HG03460 (cell line): ENCODE measurements around the gene CCDC148.

ENCODE experiments used
- ATAC-seq: cut with Tn5 transposase; IDR thresholded peaks from one replicate; pipeline ENCODE4 v1.9.1; 2021; ENCODE audit not compliant: unreplicated experiment

CCDC148 gene

GRCh38 chr2:158456309-158457066 is at the start of gene CCDC148, which contains the start of gene PKP4:
Gene CCDC148, minus strand, starts transcription at chr2:158456753. Its CDS starts 314 bp downstream, at chr2:158456439.
Gene PKP4, plus strand, starts transcription at chr2:158456952. Its CDS starts 76,233 bp downstream, at chr2:158533185.
- peak; percentile 91 for ATAC-seq

DNA sequence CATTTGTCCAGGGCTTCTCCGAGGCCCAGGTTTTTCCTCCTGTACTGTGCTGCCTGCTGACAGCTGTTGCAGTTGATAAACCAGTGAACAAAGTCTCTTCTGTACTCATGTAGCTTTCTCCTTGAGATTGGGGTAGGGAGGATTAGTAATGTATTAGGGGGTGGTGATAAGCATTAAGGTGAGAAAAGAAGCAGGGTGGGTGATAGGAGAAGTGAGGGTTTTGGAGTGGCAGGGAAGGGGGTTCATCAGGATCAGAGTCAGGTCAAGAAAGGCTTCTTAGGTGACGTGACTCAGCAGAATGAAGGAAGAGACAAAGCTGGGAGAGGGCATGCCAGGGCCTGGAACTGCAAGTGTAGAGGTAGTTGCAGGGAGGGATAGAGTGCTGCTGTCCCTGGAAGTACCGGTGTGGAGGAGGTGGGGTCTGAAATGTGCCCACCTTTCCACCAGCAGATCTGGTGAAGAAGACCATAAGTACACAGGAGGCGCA is 48.9 kb upstream of the CCDC148 start:
- ATAC-seq, result no peak

- ATAC-seq, result no peak
Measured at GRCh38 chr2:158504088-158504487, 47.5 kb upstream of the CCDC148 start.

GRCh38 chr2:158502974-158503373 is 46.4 kb upstream of the CCDC148 start:
- ATAC-seq, result no peak

GRCh38 chr2:158501301-158501700 is 44.7 kb upstream of the CCDC148 start:
- no peak for ATAC-seq

GRCh38 chr2:158500333-158500732 is 43.8 kb upstream of the CCDC148 start:
- ATAC-seq, result no peak

GRCh38 chr2:158499383-158499782 is 42.8 kb upstream of the CCDC148 start:
- no peak for ATAC-seq

DNA sequence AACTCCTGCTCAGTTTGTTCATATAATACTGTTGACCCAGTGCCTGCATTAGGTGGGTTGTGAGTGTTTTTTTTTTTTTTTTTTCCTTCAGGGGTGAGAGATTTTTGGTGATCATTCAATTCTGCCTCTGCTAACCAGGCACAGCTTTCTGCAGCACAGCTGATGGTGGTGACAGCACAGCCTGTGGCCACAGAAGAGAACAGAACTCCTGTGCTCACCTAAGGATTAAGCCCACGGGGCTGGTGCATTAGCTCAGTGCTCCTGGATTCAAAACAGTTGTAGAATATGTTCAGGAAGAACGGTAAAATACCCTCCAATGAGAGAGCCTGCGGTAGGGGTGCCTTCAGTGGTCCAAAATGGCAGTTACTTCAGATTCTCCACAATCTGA is 42.2 kb upstream of the CCDC148 start:
- ATAC-seq, result no peak

DNA sequence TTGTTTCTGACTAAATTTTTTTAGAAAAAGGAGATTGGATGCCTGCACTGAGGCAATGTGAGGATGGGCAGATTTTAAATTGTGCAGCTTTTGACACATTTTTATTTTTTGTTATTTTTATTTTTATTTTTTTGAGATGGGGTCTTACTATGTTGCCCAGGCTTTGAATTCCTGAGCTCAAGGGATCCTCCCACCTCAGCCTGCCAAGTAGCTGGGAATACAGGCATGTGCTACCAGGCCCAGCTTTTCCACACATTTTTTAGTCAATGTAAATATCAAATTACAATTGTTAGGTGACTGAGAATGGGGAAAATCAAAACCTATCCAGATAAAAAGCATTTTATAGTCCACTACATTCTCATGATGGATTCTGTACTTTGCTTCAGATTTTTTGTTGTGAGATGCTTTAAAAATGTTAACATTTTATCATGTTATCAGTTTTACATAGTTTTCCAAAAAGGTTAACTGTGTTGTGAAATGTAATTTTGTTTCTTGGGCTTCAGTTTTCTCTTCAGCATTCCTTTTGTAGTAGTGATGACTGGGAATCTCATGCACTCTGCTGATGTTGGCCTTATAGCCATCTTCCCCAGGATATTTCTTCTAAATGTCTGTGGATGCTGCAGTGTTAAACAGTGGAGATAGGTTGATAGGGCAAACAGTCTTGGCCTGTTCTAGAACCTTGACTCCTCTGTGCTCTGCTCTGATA is 41.6 kb upstream of the CCDC148 start:
- no peak for ATAC-seq

DNA sequence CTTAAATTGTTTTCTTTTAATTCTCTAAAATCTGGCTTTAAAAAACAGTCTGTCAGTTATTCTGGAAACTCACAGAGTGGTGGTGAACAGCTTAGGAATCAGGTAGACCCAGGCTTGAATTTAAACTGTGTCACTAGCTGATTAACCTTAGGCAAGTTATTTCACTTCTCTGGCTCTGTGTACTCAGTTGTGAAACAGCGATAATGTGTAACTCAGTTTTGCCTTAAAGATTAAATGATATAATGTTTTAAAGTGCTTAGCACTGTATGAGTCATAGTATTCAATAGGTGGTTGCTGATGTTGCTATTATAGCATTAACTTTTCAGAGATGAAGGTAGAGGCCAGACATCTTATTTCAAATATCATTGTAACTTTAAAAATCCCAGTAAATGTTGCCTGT is 40.9 kb upstream of the CCDC148 start:
- ATAC-seq, result no peak

DNA sequence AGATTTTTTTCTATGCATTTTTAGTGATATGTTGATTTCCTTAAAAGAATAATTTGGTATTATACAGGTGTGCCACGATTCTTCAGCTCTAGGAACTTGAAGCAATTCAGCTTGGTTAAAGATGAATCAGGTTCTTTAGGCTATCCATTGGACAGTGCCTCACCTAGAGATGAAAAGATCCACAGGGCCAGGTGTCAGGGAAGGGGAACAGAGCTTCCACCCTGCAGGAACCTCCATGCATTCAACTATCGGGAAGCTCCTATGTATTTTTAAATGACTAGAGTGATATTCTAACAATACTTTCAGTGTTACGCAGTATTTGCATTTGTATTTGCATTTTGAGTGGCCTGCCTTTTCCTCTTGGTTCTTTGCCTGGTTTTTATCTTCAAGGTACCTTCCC is 40.4 kb upstream of the CCDC148 start:
- no peak for ATAC-seq

GRCh38 chr2:158495175-158495574 is 38.6 kb upstream of the CCDC148 start:
- no peak for ATAC-seq

DNA sequence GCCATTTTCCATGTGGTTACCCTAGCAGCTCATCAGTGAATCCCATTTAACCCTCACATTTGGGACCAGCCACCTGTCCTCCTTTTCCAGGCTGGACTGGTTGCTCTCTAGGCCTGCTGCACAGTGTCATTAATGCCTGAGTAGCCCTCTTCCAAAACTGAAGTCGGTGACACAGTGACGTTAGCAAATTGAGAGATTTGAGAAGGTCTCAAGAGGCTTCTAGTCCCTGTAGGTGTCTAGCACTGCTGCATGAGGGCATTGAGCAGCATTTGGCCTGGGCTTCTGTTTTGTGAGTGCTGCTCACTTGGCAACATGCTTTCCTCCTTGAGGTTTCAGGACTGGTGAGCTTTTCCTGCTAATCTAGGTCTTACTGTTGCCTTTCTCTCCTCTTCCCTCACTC is 36.9 kb upstream of the CCDC148 start:
- ATAC-seq, result no peak

DNA sequence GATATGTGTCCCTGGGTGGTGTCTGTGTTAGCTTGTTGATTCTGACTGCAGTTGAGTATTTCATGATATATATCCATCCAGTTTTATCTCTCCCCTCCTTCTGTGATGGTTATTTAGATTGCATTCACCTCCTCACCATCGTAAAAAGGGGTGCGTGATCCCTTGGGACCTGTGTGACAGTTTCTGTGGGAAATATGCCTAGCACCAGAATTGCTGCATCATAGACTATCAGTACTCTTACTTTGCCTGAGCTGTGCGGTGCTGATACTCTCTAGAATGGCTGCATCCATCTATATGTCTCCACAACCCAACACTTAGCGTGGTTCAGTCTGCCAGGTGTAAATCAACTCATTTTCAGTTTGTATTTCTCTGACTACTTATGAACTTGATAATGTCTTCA is 34.5 kb upstream of the CCDC148 start:
- ATAC-seq, result no peak

GRCh38 chr2:158489366-158490112 is 33.0 kb upstream of the CCDC148 start:
- ATAC-seq, result no peak

- no peak for ATAC-seq
Measured at GRCh38 chr2:158488442-158489216, 32.1 kb upstream of the CCDC148 start.

DNA sequence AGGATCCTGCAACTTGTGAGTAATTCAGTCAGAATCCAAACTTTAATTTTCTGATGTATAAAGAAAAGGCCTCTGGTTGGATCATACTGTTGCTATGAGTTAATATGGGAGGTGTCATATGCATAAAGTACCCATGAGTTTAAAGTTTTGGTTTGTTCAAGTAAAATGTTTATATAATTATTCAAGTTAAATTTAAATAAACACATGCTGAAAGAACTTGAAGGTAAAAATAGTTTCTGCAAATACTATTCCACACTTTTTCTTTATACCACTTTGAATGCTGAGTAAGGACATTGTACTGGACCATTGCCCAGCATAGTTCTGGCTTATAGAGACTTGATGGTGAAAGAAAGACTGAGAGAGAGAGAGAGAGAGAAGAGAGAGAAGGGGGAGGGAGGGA is 30.9 kb upstream of the CCDC148 start:
- ATAC-seq, result no peak

- no peak for ATAC-seq
Measured at GRCh38 chr2:158486970-158487325, 30.4 kb upstream of the CCDC148 start.

GRCh38 chr2:158486150-158486969 is 29.8 kb upstream of the CCDC148 start:
- ATAC-seq, result no peak
